Astrocyte of the cerebellum (primary cell): ENCODE results near the gene LTBP3.
"Not testable (repeated sequence)": the region's sequence is repeated elsewhere in the genome, so short reads cannot be mapped to it uniquely, and the experiment has no call there.

Experiments
- DNase-seq: peaks from one replicate; pipeline ENCODE4 v3.0.0-alpha.2; 2011; ENCODE audit warnings: low read depth
- H3K4me3 ChIP-seq: 2 replicates; pipeline ENCODE4 v1.5.1; 2011; ENCODE audit warnings: mild to moderate bottlenecking, low read depth, low read length, moderate library complexity
- CTCF ChIP-seq: IDR thresholded peaks from 2 replicates; pipeline ENCODE4 v1.5.1; 2012; ENCODE audit warnings: low read length, low read depth, moderate library complexity, mild to moderate bottlenecking; ENCODE audit errors: missing control alignments
- in situ Hi-C: cut with HindIII; loops from 2 replicates; pipeline ENCODE4 v1.10.0; 2017; ENCODE audit warnings: low sequenced_read_pairs

The LTBP3 gene

GRCh38 chr11:65516135-65516968 is 41.8 kb downstream of the LTBP3 start:
- TF ChIP-seq CTCF = no peak
- no peak for DNase-seq
- no peak overlapping the region for H3K4me3 ChIP-seq
- in situ Hi-C loops = no loop called here

GRCh38 chr11:65512311-65512710 is 45.8 kb downstream of the LTBP3 start:
- DNase-seq, H3K4me3 ChIP-seq, in situ Hi-C loops: not testable (repeated sequence)

GRCh38 chr11:65506772-65507505 is 51.2 kb downstream of the LTBP3 start:
- H3K4me3 ChIP-seq = peak overlapping the region; percentile 87
- in situ Hi-C loops = no loop called here
- TF ChIP-seq CTCF = no peak
- DNase-seq = no peak

GRCh38 chr11:65506290-65506771 is 51.8 kb downstream of the LTBP3 start:
- peak overlapping the region; percentile 87 for H3K4me3 ChIP-seq
- TF ChIP-seq CTCF = no peak
- no peak for DNase-seq
- in situ Hi-C loops = no loop called here

- no peak for TF ChIP-seq CTCF
- DNase-seq = no peak
- in situ Hi-C loops = no loop called here
- H3K4me3 ChIP-seq = peak overlapping the region; percentile 87
These were observed 52.5 kb downstream of the LTBP3 start for GRCh38 chr11:65505466-65506289.

GRCh38 chr11:65504674-65505465 is 53.3 kb downstream of the LTBP3 start:
- DNase-seq = no peak

More at GRCh38 chr11:65504674-65505465, 53.3 kb downstream of the LTBP3 start:
- peak overlapping the region; percentile 87 for H3K4me3 ChIP-seq
- in situ Hi-C loops = no loop called here
- no peak for TF ChIP-seq CTCF
